Neural progenitor cell (in vitro differentiated cells): ENCODE results near the gene FOXN3.

Source experiments
- EZH2phosphoT487 ChIP-seq: fragments of 200-600 bp; sonication (generic); IDR thresholded peaks from 2 replicates; pipeline ENCODE4 v1.6.1; 2017; ENCODE audit warnings: antibody characterized with exemption
- TF ChIP-seq, protein P1 (sequence below): fragments of 200-600 bp; sonication (generic); IDR thresholded peaks from 2 replicates; pipeline ENCODE4 v1.5.1; 2017; ENCODE audit warnings: antibody characterized with exemption, mild to moderate bottlenecking

DNA sequence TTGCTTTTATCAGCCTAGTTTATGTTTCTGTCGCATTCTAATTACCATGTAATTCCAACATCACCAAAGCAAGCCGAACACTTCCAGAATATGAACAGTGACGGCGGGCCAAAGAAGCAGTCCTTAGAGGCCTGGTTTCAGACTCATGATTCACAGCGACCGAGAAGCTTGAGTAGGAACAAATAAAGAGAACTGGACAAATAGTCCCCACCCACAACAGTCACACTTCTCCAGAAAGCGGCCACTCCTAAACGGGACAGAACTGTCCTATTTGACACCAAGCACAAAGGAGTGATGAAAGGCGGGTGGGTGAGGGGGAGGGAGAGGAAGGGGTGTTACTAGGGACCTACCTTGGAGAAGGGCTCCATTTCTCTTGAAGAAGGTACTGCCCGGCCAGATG, 136.4 kb downstream of the FOXN3 start:
- TF ChIP-seq, protein P1, sequence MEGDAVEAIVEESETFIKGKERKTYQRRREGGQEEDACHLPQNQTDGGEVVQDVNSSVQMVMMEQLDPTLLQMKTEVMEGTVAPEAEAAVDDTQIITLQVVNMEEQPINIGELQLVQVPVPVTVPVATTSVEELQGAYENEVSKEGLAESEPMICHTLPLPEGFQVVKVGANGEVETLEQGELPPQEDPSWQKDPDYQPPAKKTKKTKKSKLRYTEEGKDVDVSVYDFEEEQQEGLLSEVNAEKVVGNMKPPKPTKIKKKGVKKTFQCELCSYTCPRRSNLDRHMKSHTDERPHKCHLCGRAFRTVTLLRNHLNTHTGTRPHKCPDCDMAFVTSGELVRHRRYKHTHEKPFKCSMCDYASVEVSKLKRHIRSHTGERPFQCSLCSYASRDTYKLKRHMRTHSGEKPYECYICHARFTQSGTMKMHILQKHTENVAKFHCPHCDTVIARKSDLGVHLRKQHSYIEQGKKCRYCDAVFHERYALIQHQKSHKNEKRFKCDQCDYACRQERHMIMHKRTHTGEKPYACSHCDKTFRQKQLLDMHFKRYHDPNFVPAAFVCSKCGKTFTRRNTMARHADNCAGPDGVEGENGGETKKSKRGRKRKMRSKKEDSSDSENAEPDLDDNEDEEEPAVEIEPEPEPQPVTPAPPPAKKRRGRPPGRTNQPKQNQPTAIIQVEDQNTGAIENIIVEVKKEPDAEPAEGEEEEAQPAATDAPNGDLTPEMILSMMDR = no peak
- TF ChIP-seq EZH2phosphoT487 = no peak
